Lung (tissue), 12 donors: ENCODE results near the gene CFLAR. TPM values are rescaled to one million over a fixed set of nuclear protein-coding genes. Genes with fewer than 3 reads are reported as not detected.
A peak's percentile ranks its signal among the peaks of the same experiment; 100 is the strongest.

Source experiments
- ATAC-seq: fragments of 200-7000 bp; cut with Tn5 transposase; one replicate; pipeline ENCODE4 v1.9.1; 2020; ENCODE audit warnings: moderate number of reproducible peaks; ENCODE audit not compliant: insufficient read depth, low FRiP score
- DNase-seq, 3 donors: peaks; one replicate each; pipeline ENCODE4 v3.0.0-alpha.2; 2013 to 2017
- H3K27ac ChIP-seq, 2 donors: one replicate each; pipeline ENCODE4 v1.5.1; 2013; ENCODE audit warnings: mild to moderate bottlenecking in 2 of 2, moderate library complexity in 2 of 2, control low read depth in 1 of 2, inconsistent platforms in 1 of 2, low read depth in 1 of 2, low read length in 1 of 2
- H3K27me3 ChIP-seq, 3 donors: one replicate each; pipeline ENCODE4 v1.5.1; 2013; ENCODE audit warnings: low read length in 2 of 3; ENCODE audit not compliant: control insufficient read depth in 3 of 3, insufficient read depth in 3 of 3
- H3K36me3 ChIP-seq, 4 donors: one replicate each; pipeline ENCODE4 v1.5.1; 2013; ENCODE audit warnings: low read length in 4 of 4, mild to moderate bottlenecking in 1 of 4, moderate library complexity in 1 of 4; ENCODE audit not compliant: control insufficient read depth in 4 of 4, insufficient read depth in 4 of 4
- H3K4me1 ChIP-seq, 5 donors: one replicate each; pipeline ENCODE4 v1.5.1; 2013; ENCODE audit warnings: low read length in 5 of 5, mild to moderate bottlenecking in 2 of 5, moderate library complexity in 1 of 5; ENCODE audit not compliant: control insufficient read depth in 5 of 5, insufficient read depth in 5 of 5
- H3K4me3 ChIP-seq: one replicate; pipeline ENCODE4 v1.5.1; 2013; ENCODE audit warnings: mild to moderate bottlenecking, control low read depth, moderate library complexity
- H3K9ac ChIP-seq, 2 donors: one replicate each; pipeline ENCODE4 v1.5.1; 2013; ENCODE audit warnings: low read length in 2 of 2, control low read depth in 1 of 2; ENCODE audit not compliant: insufficient read depth in 1 of 2
- H3K9me3 ChIP-seq, 4 donors: one replicate each; pipeline ENCODE4 v1.5.1; 2013; ENCODE audit warnings: low read length in 3 of 4, mild to moderate bottlenecking in 1 of 4, moderate library complexity in 1 of 4; ENCODE audit not compliant: control insufficient read depth in 4 of 4, insufficient read depth in 3 of 4
- WGBS, 2 donors: extraction: QIAGEN DNeasy Blood & Tissue Kit; methylation state at CpG; one replicate each; pipeline ENCODE4 v1.1.7; 2013; 5-methylcytosine and 5-hydroxymethylcytosine counted together
- polyA plus RNA-seq, 2 donors: library from polyadenylated mRNA; stranded (reverse); fragments of 200-250 nt; gene quantifications; one replicate each; pipeline ENCODE4 v1.2.1, GENCODE V29; 2013
- total RNA-seq, 2 donors: library from RNA; depleted of rRNA in 1 of 2; stranded (reverse); fragments of >200 nt in 1 of 2; gene quantifications; one replicate each; pipeline ENCODE4 v1.2.1, GENCODE V29; 2014 to 2021
- TF ChIP-seq, protein P1 (sequence below): IDR thresholded peaks from 2 replicates; pipeline ENCODE4 v1.5.1; 2012; ENCODE audit warnings: mild to moderate bottlenecking; ENCODE audit errors: control extremely low read depth, extremely low read depth
- donor health status: control.
- donor health status: control.
- donor health status: Bipolar disorder and iron deficiency.
- donor health status: healthy.
- donor health status: DM: yes; HTN: yes; CAD: no.

Gene CFLAR
- total and polyA plus RNA-seq, 4 donors: 101 to 345 (median 238) TPM

GRCh38 chr2:201128933-201129505 lies 13.1 kb downstream of the CFLAR start:
- no peak for ATAC-seq
- Histone ChIP-seq H3K4me1 (peaks cover 24 to 34% (median 30%) of the 10 kb centered on the region in 5 donors), H3K9me3 (no peaks in the 10 kb centered on the region), H3K36me3 (peaks cover 6 to 10% (median 7%) of the 10 kb centered on the region in 4 donors), H3K4me3 (no peak overlapping the region), H3K9ac (peak overlapping the region in 1 of 2 donors; percentile 13), H3K27me3 (no peaks in the 10 kb centered on the region), H3K27ac (peak overlapping the region; percentile 91 to 95)
- DNase-seq: peak in 1 of 3 donors; percentile 45
- TF ChIP-seq, protein P1, sequence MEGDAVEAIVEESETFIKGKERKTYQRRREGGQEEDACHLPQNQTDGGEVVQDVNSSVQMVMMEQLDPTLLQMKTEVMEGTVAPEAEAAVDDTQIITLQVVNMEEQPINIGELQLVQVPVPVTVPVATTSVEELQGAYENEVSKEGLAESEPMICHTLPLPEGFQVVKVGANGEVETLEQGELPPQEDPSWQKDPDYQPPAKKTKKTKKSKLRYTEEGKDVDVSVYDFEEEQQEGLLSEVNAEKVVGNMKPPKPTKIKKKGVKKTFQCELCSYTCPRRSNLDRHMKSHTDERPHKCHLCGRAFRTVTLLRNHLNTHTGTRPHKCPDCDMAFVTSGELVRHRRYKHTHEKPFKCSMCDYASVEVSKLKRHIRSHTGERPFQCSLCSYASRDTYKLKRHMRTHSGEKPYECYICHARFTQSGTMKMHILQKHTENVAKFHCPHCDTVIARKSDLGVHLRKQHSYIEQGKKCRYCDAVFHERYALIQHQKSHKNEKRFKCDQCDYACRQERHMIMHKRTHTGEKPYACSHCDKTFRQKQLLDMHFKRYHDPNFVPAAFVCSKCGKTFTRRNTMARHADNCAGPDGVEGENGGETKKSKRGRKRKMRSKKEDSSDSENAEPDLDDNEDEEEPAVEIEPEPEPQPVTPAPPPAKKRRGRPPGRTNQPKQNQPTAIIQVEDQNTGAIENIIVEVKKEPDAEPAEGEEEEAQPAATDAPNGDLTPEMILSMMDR: no peak
- 13 to 18% methylated on average over 4 of the region's 4 CpGs for WGBS, 2 donors

- H3K27ac ChIP-seq: peak overlapping the region; percentile 82 to 95
Observed at GRCh38 chr2:201130524-201131186, 14.7 kb downstream of the CFLAR start.

DNA sequence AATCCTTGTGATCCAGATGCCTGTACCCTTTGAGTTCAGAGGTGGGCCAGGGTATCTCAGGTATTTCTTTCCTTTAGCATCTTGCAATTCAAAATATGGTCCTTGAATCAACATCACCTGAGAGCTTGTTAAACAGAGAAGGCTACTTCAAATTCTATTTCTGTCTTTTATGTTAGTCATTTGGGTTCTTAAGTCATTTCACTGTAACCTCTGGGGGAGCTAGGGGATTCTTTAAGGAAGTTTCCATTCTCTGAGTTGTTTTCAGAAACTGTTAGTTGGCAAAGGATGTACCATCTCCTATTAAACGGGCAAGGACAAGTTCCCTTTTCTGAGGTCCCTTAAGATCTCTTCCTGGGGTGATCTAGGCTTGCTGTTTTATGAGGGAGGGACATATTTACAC lies 16.6 kb downstream of the CFLAR start:
- 3 to 16% methylated on average over 1 of the region's 1 CpG for WGBS, 2 donors
- ATAC-seq: peak; percentile 4
- TF ChIP-seq, protein P1: no peak
- Histone ChIP-seq H3K4me3 (no peak overlapping the region), H3K36me3 (peaks cover 21 to 28% (median 25%) of the 10 kb centered on the region in 4 donors), H3K9me3 (no peaks in the 10 kb centered on the region), H3K4me1 (peaks cover 7 to 29% (median 16%) of the 10 kb centered on the region in 5 donors), H3K9ac (no peak overlapping the region), H3K27ac (peak overlapping the region; percentile 70 to 71), H3K27me3 (no peaks in the 10 kb centered on the region)
- peak in 1 of 3 donors; percentile 27 for DNase-seq

More at GRCh38 chr2:201130524-201131186, 14.7 kb downstream of the CFLAR start:
- peaks cover 22 to 28% (median 23%) of the 10 kb centered on the region in 5 donors for H3K4me1 ChIP-seq
- no peak overlapping the region for H3K9ac ChIP-seq
- WGBS, 2 donors: 38 to 53% methylated on average over 3 of the region's 3 CpGs
- H3K4me3 ChIP-seq: no peak overlapping the region
- no peaks in the 10 kb centered on the region for H3K9me3 ChIP-seq
- TF ChIP-seq, protein P1: no peak
- no peaks in the 10 kb centered on the region for H3K27me3 ChIP-seq
- ATAC-seq (peak; percentile 14), DNase-seq (peak in 1 of 3 donors; percentile 50)
- H3K36me3 ChIP-seq: peaks cover 10 to 16% (median 12%) of the 10 kb centered on the region in 4 donors
